ENCODE measurements around the gene ANO7. TPM values are rescaled to one million over a fixed set of nuclear protein-coding genes. Genes with fewer than 3 reads are reported as not detected.

The ANO7 gene
- total and polyA plus RNA-seq, 7 donors = 0.41 to 39.2 (median 3.9) TPM; not detected in 2

- Histone ChIP-seq H3K4me1 (no peaks in the 10 kb centered on the region), H3K27ac (no peak overlapping the region), H3K36me3 (no peaks in the 10 kb centered on the region), H3K9me3 (no peaks in the 10 kb centered on the region), H3K27me3 (no peaks in the 10 kb centered on the region), H3K4me3 (no peak overlapping the region)
- DNase-seq = no peak
- TF ChIP-seq POLR2A (IDR thresholded peaks at IDR 0.05) (no peak), CTCF (IDR thresholded peaks at IDR 0.05) (no peak), EP300 (IDR thresholded peaks at IDR 0.05) (no peak), POLR2AphosphoS5 (IDR thresholded peaks at IDR 0.05) (no peak)
- 93 to 96% methylated on average over 27 of the region's 27 CpGs for WGBS, 2 donors
- intact Hi-C loops (cut with DNase I) = no loop called here
Observed at GRCh38 chr2:241203218-241204009, 14.9 kb downstream of the ANO7 start.

- Histone ChIP-seq H3K36me3 (no peaks in the 10 kb centered on the region), H3K4me1 (no peaks in the 10 kb centered on the region), H3K9me3 (no peaks in the 10 kb centered on the region), H3K27me3 (no peaks in the 10 kb centered on the region), H3K27ac (no peak overlapping the region), H3K4me3 (no peak overlapping the region)
- intact Hi-C loops (cut with DNase I) = no loop called here
- DNase-seq = no peak
- TF ChIP-seq POLR2A (IDR thresholded peaks at IDR 0.05) = no peak
- no peak for TF ChIP-seq EP300 (IDR thresholded peaks at IDR 0.05)
- TF ChIP-seq POLR2AphosphoS5 (IDR thresholded peaks at IDR 0.05) = no peak
- no peak for TF ChIP-seq CTCF (IDR thresholded peaks at IDR 0.05)
- 61 to 87% methylated on average over 10 of the region's 10 CpGs for WGBS, 2 donors
Observed at GRCh38 chr2:241204010-241204384, 15.5 kb downstream of the ANO7 start.

- Histone ChIP-seq H3K4me1 (no peaks in the 10 kb centered on the region), H3K4me3 (no peak overlapping the region), H3K27ac (no peak overlapping the region), H3K36me3 (no peaks in the 10 kb centered on the region), H3K27me3 (no peaks in the 10 kb centered on the region), H3K9me3 (no peaks in the 10 kb centered on the region)
- intact Hi-C loops (cut with DNase I) = no loop called here
- TF ChIP-seq CTCF (IDR thresholded peaks at IDR 0.05) = no peak
- no peak for TF ChIP-seq EP300 (IDR thresholded peaks at IDR 0.05)
- TF ChIP-seq POLR2AphosphoS5 (IDR thresholded peaks at IDR 0.05) = no peak
- TF ChIP-seq POLR2A (IDR thresholded peaks at IDR 0.05) = no peak
- no peak for DNase-seq
- WGBS, 2 donors = 79 to 84% methylated on average over 4 of the region's 4 CpGs
Observed at GRCh38 chr2:241204490-241204889, 16.0 kb downstream of the ANO7 start.

- DNase-seq = no peak
- no peak overlapping the region for H3K27ac ChIP-seq
- intact Hi-C loops (cut with DNase I) = no loop called here
- no peak overlapping the region for H3K4me3 ChIP-seq
- H3K27me3 ChIP-seq = no peaks in the 10 kb centered on the region
- no peaks in the 10 kb centered on the region for H3K9me3 ChIP-seq
- TF ChIP-seq POLR2AphosphoS5 (IDR thresholded peaks at IDR 0.05) (no peak), EP300 (IDR thresholded peaks at IDR 0.05) (no peak), CTCF (IDR thresholded peaks at IDR 0.05) (no peak), POLR2A (IDR thresholded peaks at IDR 0.05) (no peak)
- H3K4me1 ChIP-seq = no peaks in the 10 kb centered on the region
- WGBS, 2 donors = 84 to 93% methylated on average over 3 of the region's 3 CpGs
- no peaks in the 10 kb centered on the region for H3K36me3 ChIP-seq
Observed at GRCh38 chr2:241205086-241205485, 16.6 kb downstream of the ANO7 start.

- Histone ChIP-seq H3K27ac (no peak overlapping the region), H3K4me3 (no peak overlapping the region), H3K4me1 (no peaks in the 10 kb centered on the region), H3K36me3 (no peaks in the 10 kb centered on the region), H3K9me3 (no peaks in the 10 kb centered on the region), H3K27me3 (no peaks in the 10 kb centered on the region)
- WGBS, 2 donors = 87 to 90% methylated on average over 1 of the region's 1 CpG
- no peak for DNase-seq
- intact Hi-C loops (cut with DNase I) = no loop called here
- TF ChIP-seq EP300 (IDR thresholded peaks at IDR 0.05) (no peak), POLR2A (IDR thresholded peaks at IDR 0.05) (no peak), CTCF (IDR thresholded peaks at IDR 0.05) (no peak), POLR2AphosphoS5 (IDR thresholded peaks at IDR 0.05) (no peak)
Observed at GRCh38 chr2:241207151-241207550, 18.7 kb downstream of the ANO7 start.

Data from sigmoid colon (tissue), 7 donors.